Activated CD8-positive, alpha-beta memory T cell treated with anti-CD3 and anti-CD28 coated beads, Interleukin-2, amount 50 U/mL, for 24 hours (primary cell): ENCODE measurements around the gene UBE4B.
"Not testable (repeated sequence)": the region's sequence is repeated elsewhere in the genome, so short reads cannot be mapped to it uniquely, and the experiment has no call there.

Source experiments
- DNase-seq: peaks from one replicate; pipeline ENCODE4 v3.0.0-alpha.2; 2020; ENCODE audit errors: extremely low read depth

Gene UBE4B

GRCh38 chr1:10032590-10033358 is at the start of gene UBE4B:
UBE4B (plus strand) TSS chr1:10032958; CDS start chr1:10033671, 713 bp downstream.
- DNase-seq: peak; percentile 92

GRCh38 chr1:9984253-9984652 is 48.5 kb upstream of the UBE4B start:
- no peak for DNase-seq

GRCh38 chr1:9985001-9985400 is 47.8 kb upstream of the UBE4B start:
- no peak for DNase-seq

- DNase-seq: no peak
These were observed 43.0 kb upstream of the UBE4B start for GRCh38 chr1:9989773-9990172.

- no peak for DNase-seq
These were observed 41.8 kb upstream of the UBE4B start for GRCh38 chr1:9990944-9991343.

GRCh38 chr1:9992910-9993309 is 39.8 kb upstream of the UBE4B start:
- no peak for DNase-seq

GRCh38 chr1:9993561-9994075 is 39.1 kb upstream of the UBE4B start:
- no peak for DNase-seq

GRCh38 chr1:9996624-9997582 is 35.9 kb upstream of the UBE4B start, which contains the start of gene RBP7:
RBP7 (plus strand) TSS chr1:9997228; CDS start chr1:9997259, 31 bp downstream.
- DNase-seq: no peak

GRCh38 chr1:10001016-10001665 is 31.6 kb upstream of the UBE4B start:
- DNase-seq: no peak

- DNase-seq: not testable (repeated sequence)
These were observed 27.5 kb upstream of the UBE4B start for GRCh38 chr1:10005248-10005647.

- no peak for DNase-seq
These were observed 25.6 kb upstream of the UBE4B start for GRCh38 chr1:10007169-10007568.

GRCh38 chr1:10014016-10014415 is 18.7 kb upstream of the UBE4B start:
- no peak for DNase-seq

- no peak for DNase-seq
These were observed 13.2 kb upstream of the UBE4B start for GRCh38 chr1:10019561-10019960.

GRCh38 chr1:10020086-10020485 is 12.7 kb upstream of the UBE4B start:
- DNase-seq: no peak

GRCh38 chr1:10020678-10021077 is 12.1 kb upstream of the UBE4B start:
- not testable (repeated sequence) for DNase-seq

- DNase-seq: not testable (repeated sequence)
These were observed 10.8 kb upstream of the UBE4B start for GRCh38 chr1:10021992-10022391.

GRCh38 chr1:10022656-10023055 is 10.1 kb upstream of the UBE4B start:
- DNase-seq: no peak

- DNase-seq: no peak
These were observed 7.4 kb upstream of the UBE4B start for GRCh38 chr1:10025354-10025753.

- DNase-seq: no peak
These were observed 5.7 kb upstream of the UBE4B start for GRCh38 chr1:10027027-10027426.

GRCh38 chr1:10028956-10029500 is 3.7 kb upstream of the UBE4B start:
- not testable (repeated sequence) for DNase-seq

- no peak for DNase-seq
These were observed 1.3 kb upstream of the UBE4B start for GRCh38 chr1:10031461-10031860.
